ENCODE measurements around the gene CDKN2AIPNL. TPM values are rescaled to one million over a fixed set of nuclear protein-coding genes. Genes with fewer than 3 reads are reported as not detected.

Gene CDKN2AIPNL
- total RNA-seq (2022; extraction: Qiagen RNA extraction) = 39.6 to 49.6 TPM (median 47.0 TPM) in 5 replicates

GRCh38 chr5:134411546-134412266 is at the start of gene CDKN2AIPNL:
Gene CDKN2AIPNL (minus strand): TSS chr5:134411881. CDS start chr5:134411854, 27 bp downstream.

GRCh38 chr5:134370871-134371833 is 40.5 kb downstream of the CDKN2AIPNL start, which contains the start of gene UBE2B:
Gene UBE2B (plus strand): TSS chr5:134371569. CDS start chr5:134371596, 27 bp downstream.

Other genes starting within 250 kb of the CDKN2AIPNL start
- 609 to 781 TPM (median 617 TPM) in 5 replicates for gene SKP1, start 234.9 kb downstream of the CDKN2AIPNL start, total RNA-seq (2022; extraction: Qiagen RNA extraction)
- gene PPP2CA, start 185.8 kb downstream of the CDKN2AIPNL start, total RNA-seq (2022; extraction: Qiagen RNA extraction) = 203 to 292 TPM (median 274 TPM) in 5 replicates
- gene CDKL3, start 44.7 kb downstream of the CDKN2AIPNL start, total RNA-seq (2022; extraction: Qiagen RNA extraction) = 0.99 to 2.4 TPM (median 1.2 TPM) in 5 replicates
- 51.0 to 79.0 TPM (median 61.5 TPM) in 5 replicates for gene UBE2B, start 40.3 kb downstream of the CDKN2AIPNL start, total RNA-seq (2022; extraction: Qiagen RNA extraction)
- gene JADE2, start 113.8 kb upstream of the CDKN2AIPNL start, total RNA-seq (2022; extraction: Qiagen RNA extraction) = 28.9 to 41.2 TPM (median 37.8 TPM) in 5 replicates
- 43.7 to 69.4 TPM (median 46.8 TPM) in 5 replicates for gene SAR1B, start 220.9 kb upstream of the CDKN2AIPNL start, total RNA-seq (2022; extraction: Qiagen RNA extraction)
- 11.3 to 15.7 TPM (median 13.4 TPM) in 5 replicates for gene SEC24A, start 236.9 kb upstream of the CDKN2AIPNL start, total RNA-seq (2022; extraction: Qiagen RNA extraction)

All from A549 treated with Mapracorat at 1 μM for 4 hours (cell line).